ENCODE results near the gene C10orf53.
"Not testable (repeated sequence)": the region's sequence is repeated elsewhere in the genome, so short reads cannot be mapped to it uniquely, and the experiment has no call there.

The C10orf53 gene

DNA sequence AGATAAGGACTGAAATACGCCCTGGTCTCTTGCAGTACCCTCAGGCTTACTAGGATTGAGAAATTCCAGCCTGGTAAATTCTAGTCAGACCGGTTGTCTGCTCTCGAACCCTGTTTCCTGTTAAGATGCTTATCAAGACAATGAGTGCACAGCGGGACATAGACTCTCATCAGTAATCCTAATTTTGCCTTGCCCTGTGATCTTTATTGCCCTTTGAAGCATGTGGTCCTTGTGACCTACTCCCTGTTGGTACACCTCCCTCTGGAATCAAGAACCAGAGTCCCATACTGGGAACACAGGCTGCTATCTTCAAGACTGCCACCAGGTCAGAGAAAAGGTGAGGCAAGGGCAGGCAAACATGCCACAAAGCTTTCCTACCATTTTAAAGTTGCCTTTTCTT is 7.2 kb downstream of the C10orf53 start:
- no peak for DNase-seq (ENCODE audit: extremely low read depth in 1 of 2, low read depth in 1 of 2)

DNA sequence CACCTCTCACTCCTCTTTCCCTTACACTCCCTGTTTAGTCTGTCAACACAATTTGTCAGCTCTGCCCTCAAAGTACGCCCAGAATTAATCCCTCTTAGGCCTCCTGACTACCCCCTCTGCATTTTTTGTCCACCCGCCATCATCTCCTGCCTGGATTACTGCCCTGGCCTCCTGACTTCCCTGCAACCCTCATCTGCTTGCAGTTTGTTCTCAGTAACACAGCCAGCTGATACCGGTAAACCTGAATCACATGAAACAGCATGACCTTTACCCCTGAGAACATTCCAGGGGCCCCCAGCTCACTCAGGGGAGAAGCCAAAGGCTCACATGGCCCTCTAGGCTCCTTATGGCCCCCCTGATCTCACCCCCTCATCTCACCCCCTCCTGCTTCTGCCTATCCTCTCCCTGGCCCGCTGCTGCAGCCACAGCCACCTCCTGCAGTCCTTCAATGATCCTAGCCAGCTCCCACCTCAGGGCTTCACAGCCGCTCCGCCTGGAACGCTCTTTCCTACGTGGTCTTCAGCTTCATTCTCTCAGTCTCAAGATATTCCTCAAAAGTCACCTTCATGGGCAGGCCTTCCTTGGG is 8.9 kb downstream of the C10orf53 start:
- DNase-seq (ENCODE audit: extremely low read depth in 1 of 2, low read depth in 1 of 2) = no peak

DNA sequence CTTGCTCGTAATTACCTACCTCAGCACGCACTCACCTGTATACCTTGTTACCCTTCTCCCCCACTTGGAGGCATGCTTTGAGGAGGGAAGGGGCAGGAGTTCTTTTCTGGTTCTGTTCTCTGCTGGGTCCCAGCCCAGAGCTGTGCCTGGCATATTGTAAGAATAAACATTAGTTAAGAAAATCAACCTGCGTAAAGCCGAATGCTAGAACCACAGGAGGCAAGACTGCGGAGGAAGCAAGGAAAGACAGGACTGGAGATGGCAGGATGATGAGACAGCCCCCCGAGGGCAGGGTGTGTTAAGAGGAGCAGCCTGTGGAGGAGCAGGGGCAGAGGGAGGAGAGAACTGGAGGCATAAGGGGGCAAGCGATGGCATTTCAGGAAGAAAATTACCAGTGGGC is 9.5 kb downstream of the C10orf53 start:
- DNase-seq (ENCODE audit: extremely low read depth in 1 of 2, low read depth in 1 of 2) = no peak

DNA sequence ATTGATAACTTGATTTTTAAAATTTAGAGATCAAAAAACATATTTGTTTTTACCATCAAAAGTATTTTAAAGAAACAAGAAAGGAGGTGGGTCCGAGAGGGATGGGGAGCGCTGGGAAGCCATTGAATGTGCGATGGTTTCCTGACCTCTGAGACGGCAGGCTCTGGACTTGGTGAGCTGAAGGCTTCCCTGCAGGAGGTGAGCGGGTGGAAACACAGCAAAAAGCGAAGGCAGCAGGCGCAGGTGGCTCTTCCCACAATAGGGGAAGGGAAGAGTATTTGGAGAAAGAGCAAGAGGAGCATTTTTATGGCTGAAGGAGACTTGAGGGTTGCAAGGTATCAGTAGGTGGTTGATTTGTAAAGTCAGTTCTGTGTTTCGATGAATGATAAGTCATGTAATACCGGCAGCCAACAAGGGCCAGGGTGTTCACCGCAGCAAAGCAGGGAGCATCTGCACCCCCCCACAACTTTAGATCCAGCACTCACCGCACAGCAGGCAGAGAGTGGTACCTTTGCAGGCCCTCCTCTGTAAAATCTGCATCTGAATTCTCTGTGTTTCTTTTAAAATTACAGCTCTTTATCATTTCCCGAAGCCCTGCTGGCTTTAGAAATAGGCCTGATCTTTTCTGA is 10.5 kb downstream of the C10orf53 start:
- no peak for DNase-seq (ENCODE audit: extremely low read depth in 1 of 2, low read depth in 1 of 2)

DNA sequence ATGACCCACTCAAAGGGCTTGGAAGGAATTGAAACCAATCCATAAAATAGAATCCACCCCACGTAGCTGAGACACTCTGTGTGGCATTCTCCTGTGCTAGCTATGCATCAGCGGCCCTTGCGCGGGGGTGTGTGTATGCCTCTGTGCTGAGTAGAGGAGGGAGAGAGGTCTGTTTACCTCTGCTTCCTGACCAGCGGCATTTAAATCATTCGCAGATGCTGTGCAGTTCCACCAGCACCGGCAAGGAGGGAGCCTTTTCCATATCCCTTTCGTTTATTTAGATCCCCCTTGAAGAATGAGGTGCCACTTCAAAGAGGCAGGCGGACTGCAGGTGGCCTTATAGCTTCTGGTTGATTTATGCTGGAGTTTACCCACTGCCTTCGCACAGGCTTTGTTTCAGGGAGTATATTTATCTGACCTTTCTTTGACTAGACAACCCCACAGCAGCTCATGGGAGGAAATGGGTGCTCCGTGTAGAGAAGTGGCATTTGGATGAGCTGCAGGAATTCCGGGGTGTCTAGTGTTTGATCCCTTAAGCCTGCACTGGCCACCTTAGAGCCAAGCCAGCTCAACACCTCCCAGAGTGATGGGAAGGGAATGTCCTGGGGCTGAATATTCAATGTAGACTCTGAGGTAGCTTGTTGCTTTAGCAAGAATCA is 11.4 kb downstream of the C10orf53 start:
- DNase-seq (ENCODE audit: extremely low read depth in 1 of 2, low read depth in 1 of 2) = no peak

DNA sequence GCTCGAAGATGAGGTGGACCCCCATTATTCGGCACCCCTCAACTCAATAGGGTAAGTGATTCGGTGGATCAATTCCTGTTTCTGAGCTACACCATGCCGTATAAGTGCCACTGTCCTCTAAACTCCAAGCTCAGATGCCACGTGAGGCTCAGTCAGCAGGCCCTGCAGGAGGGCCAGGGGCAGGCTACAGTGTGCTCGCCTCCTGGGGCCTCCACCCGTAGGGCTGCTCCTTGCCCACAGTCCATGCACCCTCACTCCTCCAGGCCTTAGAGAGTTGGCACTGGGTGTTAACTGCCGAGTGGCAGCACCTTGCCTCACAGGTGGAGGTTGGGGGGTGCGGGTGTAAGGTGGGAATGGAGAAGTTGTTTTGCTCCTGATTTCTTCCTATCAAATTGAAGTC is 12.1 kb downstream of the C10orf53 start:
- DNase-seq (ENCODE audit: extremely low read depth in 1 of 2, low read depth in 1 of 2) = no peak

DNA sequence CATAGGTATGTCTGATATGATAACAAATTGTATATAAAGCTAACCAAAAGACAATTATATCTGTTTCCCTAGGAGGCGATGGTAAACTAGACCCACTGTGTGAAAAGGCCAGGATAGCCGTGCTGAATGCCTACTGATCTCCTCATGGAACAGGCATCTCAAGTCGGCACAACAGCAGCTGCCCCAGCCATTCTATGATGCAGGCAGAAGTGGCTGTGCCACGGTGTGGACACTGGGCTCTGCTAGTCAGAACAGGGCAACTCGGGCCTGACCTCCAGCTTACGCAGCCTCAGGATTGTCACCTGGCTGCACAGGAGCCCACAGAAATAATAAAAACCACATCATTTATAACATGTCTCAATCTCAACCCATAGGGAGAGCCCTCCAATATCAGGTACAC is 15.0 kb downstream of the C10orf53 start:
- DNase-seq (ENCODE audit: extremely low read depth in 1 of 2, low read depth in 1 of 2) = no peak

DNA sequence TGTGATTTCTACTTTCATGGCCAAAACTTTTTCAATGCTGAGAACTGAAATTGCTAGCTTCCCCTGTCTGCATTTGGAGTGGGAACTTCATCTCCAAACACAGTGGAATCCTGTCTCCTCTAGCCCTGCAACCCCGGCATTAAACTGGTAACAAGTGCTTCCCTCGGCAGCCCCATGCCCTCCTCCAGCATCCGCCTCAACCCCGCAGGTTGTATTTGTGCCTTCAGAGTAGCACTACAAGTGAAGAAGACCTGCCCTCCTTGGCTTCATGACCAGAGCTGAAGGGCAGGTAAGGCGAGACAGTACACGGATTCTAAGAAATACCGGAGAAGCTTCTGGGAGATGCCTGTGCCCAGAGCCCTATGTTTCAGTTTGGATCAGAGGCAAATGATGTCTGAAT is 16.9 kb downstream of the C10orf53 start:
- no peak for DNase-seq (ENCODE audit: extremely low read depth in 1 of 2, low read depth in 1 of 2)

DNA sequence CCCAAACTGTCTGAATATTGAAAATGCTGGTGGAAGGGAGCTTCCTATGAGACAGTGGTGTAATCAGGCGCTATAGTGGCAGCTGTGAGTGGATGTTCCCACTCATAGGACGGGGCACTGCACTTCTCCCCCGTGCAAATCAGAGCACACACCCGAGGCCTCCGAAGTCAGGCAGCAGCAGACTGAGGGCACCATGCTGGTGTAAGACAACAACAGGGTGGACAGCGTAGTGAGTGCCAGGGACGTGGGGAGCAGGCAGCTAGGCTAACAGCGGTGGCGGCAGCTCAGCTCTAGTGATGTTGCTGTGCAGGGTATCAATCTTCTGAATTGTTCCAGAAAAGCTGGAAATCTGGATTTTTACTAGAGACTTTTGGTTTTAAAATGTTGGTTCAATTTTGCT is 19.2 kb downstream of the C10orf53 start:
- DNase-seq (ENCODE audit: extremely low read depth in 1 of 2, low read depth in 1 of 2) = no peak

DNA sequence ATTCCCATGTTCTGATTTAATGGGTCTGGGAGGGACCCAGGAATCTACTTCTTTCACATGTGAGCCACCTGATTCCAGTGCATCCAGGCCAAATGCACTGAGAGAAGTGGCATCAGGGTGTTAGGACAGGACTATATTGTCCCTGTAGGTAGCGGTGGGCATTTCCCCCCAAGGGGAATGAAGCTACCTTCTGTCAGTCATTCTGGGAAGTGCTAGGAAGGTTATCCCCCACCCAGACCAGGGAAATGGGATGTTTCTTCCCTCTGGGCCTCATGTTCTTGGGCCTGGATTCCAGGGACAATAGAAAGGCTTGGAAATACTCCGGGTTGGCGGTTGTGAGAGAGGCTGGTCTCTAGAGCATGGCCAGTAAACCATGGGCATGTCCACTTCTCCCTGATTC is 20.8 kb downstream of the C10orf53 start:
- no peak for DNase-seq (ENCODE audit: extremely low read depth in 1 of 2, low read depth in 1 of 2)

DNA sequence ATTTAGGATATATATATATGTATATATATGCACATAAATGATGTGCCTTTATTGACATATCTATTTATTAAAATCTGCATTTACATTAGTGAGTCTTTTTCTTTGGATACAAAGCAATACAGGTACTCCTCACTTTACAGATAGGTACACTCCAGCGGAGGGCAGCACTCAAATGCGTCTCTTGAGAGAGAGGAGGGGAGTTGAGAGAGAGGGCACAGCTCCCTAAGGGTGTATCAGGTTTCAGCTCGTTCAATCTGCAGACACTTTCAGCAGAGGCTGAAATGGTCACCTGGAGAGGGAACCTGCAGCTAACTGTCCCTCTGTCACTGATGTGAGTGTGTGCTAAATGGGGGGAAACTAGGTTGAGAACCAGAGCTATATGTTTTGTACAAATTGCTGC is 21.5 kb downstream of the C10orf53 start:
- DNase-seq (ENCODE audit: extremely low read depth in 1 of 2, low read depth in 1 of 2) = no peak

DNA sequence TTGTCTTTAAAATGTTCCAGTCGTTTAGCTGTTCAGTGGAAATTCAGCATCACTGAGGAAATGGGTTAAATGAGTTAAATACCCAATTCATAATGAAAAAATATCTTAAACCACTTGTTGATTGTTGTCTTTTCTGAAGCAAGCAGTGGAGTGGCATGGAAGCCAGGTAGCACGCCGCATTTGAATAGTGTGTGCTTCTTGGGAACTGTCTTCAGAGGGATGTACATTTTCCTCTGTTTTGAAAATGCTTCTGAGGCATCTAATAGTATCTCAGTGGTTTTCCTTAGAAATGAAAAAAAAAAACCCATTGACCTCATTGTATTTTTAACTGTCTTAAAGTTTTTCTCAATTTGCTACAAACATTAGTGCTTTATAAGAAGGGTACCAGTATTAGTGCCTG is 28.1 kb downstream of the C10orf53 start:
- DNase-seq (ENCODE audit: extremely low read depth in 1 of 2, low read depth in 1 of 2) = no peak

DNA sequence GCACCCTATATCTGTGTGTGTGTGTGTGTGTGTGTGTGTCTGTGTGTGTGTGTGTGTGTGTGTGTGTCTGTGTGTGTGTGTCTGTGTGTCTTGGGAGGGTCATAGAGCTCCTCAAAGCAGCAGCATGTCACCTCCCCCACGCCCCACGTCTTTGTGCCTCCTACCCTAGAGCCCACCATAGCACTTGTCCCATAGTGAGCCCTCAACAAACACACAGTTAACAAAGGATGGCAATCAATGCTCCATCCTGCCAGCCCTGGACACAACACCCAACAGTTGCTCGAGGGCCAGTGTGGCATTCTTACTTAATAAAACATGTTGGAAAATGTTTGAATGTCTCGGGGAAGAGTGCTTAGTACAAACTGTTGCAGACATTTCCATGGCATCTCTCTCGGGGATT is 30.5 kb downstream of the C10orf53 start:
- DNase-seq (ENCODE audit: extremely low read depth in 1 of 2, low read depth in 1 of 2) = no peak

DNA sequence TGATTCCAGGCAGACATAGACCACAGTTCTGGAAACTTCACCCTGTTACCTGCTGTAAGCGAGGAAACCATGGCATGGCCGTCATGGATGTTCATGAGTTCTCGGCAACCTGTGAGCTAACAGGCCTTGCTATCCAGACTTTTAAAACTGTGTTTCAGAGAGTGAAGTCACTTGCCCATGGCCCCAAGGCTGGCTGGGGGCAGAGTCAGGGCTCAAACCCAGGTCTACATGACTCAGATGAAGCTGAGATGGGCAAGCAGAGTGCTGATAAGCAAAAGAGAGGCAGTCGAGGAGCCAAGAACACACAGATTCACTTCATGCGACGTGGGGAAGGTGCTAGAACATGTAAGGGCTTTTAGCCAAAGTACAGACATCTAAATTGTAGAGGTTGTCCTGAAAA is 31.5 kb downstream of the C10orf53 start:
- DNase-seq (ENCODE audit: extremely low read depth in 1 of 2, low read depth in 1 of 2) = no peak

DNA sequence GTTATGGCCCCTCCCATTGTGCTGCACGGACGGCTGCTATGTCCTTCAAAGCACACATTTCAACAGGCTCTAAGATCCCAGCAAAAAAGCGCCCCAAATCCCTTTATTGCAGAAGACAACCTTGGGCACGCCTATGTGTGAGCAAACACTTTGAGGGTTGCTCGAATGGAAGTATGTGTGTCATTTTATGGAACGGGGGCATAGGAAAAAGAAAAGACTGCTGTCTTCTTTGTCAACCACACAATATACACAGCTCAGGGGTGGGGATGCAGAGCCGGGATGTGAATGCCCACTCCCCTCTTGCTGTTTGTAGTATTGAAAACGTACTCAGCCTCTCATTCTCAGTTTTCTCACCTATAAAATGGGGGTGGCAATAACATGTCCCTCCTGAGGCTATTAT is 32.0 kb downstream of the C10orf53 start:
- no peak for DNase-seq (ENCODE audit: extremely low read depth in 1 of 2, low read depth in 1 of 2)

DNA sequence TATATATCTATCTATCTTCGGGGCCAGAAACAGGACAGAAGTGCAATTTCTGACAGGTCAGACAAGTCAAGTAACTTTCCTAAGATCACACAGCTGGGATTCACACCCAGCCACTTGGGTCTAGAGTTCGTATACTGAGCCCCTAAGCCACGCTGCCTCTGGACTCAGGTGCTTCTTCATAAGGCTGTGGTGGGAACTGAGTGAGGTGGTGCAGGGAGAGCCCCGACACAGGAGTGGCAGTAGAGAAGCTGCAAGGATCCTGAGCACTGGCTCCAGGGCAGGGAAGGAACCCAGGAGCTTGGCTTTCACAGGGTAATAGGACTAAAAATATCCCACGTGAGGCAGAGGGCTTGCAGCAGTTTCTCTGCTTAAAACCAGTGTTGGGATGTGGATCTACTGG is 33.8 kb downstream of the C10orf53 start:
- no peak for DNase-seq (ENCODE audit: extremely low read depth in 1 of 2, low read depth in 1 of 2)

DNA sequence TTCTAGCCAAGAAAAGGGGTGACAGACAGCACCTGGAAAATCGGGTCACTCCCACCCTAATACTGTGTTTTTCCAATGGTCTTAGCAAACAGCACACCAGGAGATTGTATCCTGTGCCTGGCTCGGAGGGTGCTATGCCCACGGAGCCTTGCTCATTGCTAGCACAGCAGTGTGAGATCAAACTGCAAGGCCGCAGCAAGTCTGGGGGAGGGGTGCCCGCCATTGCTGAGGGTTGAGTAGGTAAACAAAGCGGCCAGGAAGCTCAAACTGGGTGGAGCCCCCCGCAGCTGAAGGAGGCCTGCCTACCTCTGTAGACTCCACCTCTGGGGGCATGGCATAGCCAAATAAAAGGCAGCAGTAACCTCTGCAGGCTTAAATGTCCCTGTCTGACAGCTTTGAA is 35.7 kb downstream of the C10orf53 start:
- DNase-seq (ENCODE audit: extremely low read depth in 1 of 2, low read depth in 1 of 2) = not testable (repeated sequence)

DNA sequence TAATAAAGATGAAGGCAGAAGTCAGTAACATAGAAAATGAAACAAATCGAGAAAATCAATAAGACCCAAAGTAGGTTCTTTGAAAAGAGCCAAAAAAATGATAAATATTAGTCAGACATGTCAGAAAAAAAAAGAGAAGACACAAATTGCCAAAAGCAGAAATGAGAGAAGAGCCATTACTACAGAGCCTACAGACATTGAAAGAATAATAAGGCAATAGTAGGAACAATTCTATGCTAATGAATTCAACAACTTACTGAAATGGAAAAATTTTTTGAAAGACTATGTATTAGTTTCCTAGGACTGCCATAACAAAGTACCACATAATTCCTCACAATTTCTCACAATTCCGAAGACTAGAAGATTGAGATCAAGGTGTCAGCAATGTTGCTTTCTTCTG is 47.1 kb downstream of the C10orf53 start:
- DNase-seq (ENCODE audit: extremely low read depth in 1 of 2, low read depth in 1 of 2) = no peak

DNA sequence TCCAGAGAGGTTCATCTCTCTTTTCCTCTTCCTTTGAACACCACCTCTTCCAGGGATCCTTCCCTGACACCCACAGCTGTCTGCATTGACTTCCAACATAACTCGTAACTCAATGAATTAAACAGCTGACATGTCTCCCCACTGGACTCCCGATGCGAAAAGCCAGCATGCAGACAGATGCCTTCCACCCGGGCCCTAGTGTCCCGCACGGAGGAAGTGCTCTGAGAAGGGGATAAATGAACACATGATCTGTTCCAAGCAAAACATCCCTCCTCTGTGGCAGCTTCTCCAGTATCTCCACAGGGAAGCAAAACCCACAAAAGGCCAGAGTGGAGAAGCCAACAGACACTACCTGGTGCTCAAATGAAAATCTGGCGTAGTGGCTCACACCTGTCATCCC is 54.4 kb downstream of the C10orf53 start:
- DNase-seq (ENCODE audit: extremely low read depth in 1 of 2, low read depth in 1 of 2) = no peak

DNA sequence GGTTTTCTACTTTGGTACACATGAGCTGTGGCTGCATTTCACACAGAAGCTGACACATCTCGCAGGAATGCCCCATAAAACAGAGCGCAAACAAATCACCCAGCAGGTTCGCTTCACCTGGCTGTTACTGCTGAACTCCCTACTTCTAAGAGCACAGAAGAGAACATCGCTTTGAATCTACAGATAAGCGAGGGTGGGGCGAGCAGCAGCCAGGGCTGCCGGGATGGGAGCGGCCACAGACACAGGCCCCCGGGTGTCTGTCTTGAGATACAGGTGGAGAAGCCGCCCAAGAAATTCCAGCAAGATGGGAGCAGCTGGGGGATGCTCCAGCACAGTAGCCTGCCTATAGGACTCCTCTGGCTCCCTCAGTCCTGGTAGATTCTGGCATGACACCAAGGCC is 55.2 kb downstream of the C10orf53 start:
- DNase-seq (ENCODE audit: extremely low read depth in 1 of 2, low read depth in 1 of 2) = no peak

DNA sequence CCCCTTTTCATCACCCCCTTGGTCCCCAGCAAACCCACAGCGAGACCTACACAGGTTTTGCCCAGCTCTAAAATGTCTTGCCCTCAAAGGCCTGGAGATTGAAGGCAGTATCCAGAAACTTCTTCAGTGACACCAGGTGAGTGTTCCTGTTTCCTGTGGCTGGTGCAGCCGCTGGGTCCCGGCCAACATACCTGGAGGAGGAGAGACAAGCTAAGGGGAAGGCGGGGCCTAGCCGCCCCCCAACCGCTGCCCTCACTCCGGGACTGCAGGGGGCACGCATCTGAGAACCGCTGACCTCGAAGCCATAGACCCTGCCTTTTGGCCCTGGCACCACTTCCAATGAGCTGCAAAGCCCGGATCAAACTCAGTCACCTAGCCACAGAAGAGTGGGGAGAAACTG is 55.7 kb downstream of the C10orf53 start:
- no peak for DNase-seq (ENCODE audit: extremely low read depth in 1 of 2, low read depth in 1 of 2)

DNA sequence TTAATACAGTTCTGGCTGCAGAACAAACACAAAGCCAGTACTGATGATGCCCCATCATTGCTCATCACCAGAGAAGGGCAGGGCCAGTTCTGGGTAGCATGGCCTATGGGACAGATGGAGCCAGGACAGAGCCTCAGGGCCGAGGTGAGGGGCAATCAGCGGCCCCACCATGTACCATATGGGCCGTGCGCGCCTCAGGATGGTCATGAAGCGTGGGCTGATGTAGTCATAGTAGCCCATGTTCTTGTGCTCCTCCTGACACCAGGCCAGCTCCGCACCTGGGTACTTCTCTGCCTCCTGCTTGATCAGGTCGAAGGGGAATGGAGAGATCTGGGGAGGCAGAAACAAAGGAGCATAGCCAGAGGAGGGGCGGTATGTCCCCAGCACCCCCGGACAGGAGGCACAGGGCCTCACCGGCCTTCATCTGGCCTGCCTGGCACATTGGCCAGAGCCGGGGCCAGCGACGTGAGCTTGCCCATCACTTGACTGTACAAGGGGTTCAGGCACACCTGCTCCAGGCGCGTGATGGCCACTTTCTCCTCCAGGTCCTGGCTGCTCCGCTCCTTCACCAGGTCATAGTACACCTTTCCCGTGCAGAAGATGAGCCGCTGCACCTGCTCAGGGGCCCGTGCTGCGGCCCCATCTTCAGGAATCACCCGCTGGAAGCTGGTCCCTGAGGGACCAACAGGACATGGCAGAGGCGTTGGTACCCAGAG is 56.6 kb downstream of the C10orf53 start:
- no peak for DNase-seq (ENCODE audit: extremely low read depth in 1 of 2, low read depth in 1 of 2)

All from activated CD8-positive, alpha-beta memory T cell treated with anti-CD3 and anti-CD28 coated beads for 1 hour (primary cell).